NCI-H345 treated with DMSO at 0.1 percent for 48 hours (cell line): ENCODE results near the gene PRKRIP1.
"Not testable (repeated sequence)": the region's sequence is repeated elsewhere in the genome, so short reads cannot be mapped to it uniquely, and the experiment has no call there.

Source experiments
- DNase-seq: peaks from one replicate; lab custom pipeline; 2025; ENCODE audit not compliant: unreplicated experiment; lab: John Stamatoyannopoulos, UW

PRKRIP1 gene

GRCh38 chr7:102395873-102396709 lies at the start of gene PRKRIP1:
Gene PRKRIP1, plus strand, starts transcription at chr7:102396363. Its CDS starts 49 bp downstream, at chr7:102396412.
- peak; percentile 87 for DNase-seq

GRCh38 chr7:102346983-102347382 lies 49.2 kb upstream of the PRKRIP1 start:
- not testable (repeated sequence) for DNase-seq

GRCh38 chr7:102356344-102356743 lies 39.8 kb upstream of the PRKRIP1 start, which contains the start of gene SPDYE6:
Gene SPDYE6, minus strand, starts transcription at chr7:102356444. Its CDS starts 421 bp downstream, at chr7:102356023.
- DNase-seq: not testable (repeated sequence)

GRCh38 chr7:102363549-102364393 lies 32.4 kb upstream of the PRKRIP1 start:
- peak; percentile 92 for DNase-seq

- DNase-seq: not testable (repeated sequence)
These were observed 31.7 kb upstream of the PRKRIP1 start for GRCh38 chr7:102364394-102364886.

GRCh38 chr7:102365390-102365789 lies 30.8 kb upstream of the PRKRIP1 start:
- DNase-seq: not testable (repeated sequence)

- not testable (repeated sequence) for DNase-seq
These were observed 26.1 kb upstream of the PRKRIP1 start for GRCh38 chr7:102370038-102370437.

GRCh38 chr7:102372796-102373195 lies 23.4 kb upstream of the PRKRIP1 start:
- not testable (repeated sequence) for DNase-seq

GRCh38 chr7:102376964-102377466 lies 19.1 kb upstream of the PRKRIP1 start:
- no peak for DNase-seq

- DNase-seq: not testable (repeated sequence)
These were observed 15.3 kb upstream of the PRKRIP1 start for GRCh38 chr7:102380837-102381236.

- not testable (repeated sequence) for DNase-seq
These were observed 14.3 kb upstream of the PRKRIP1 start for GRCh38 chr7:102381696-102382425.

GRCh38 chr7:102387064-102387463 lies 9.1 kb upstream of the PRKRIP1 start:
- DNase-seq: no peak

- no peak for DNase-seq
These were observed 6.4 kb upstream of the PRKRIP1 start for GRCh38 chr7:102389810-102390209.

- peak; percentile 29 for DNase-seq
These were observed 5.3 kb upstream of the PRKRIP1 start for GRCh38 chr7:102390697-102391484.

- DNase-seq: no peak
These were observed 3.8 kb upstream of the PRKRIP1 start for GRCh38 chr7:102392330-102392729.

- no peak for DNase-seq
These were observed 2.7 kb upstream of the PRKRIP1 start for GRCh38 chr7:102393467-102393866.

- no peak for DNase-seq
These were observed 631 bp upstream of the PRKRIP1 start for GRCh38 chr7:102395592-102395872.

- DNase-seq: no peak
These were observed 502 bp downstream of the PRKRIP1 start for GRCh38 chr7:102396710-102397019.

GRCh38 chr7:102398543-102398942 lies 2.4 kb downstream of the PRKRIP1 start:
- DNase-seq: no peak

GRCh38 chr7:102400360-102400759 lies 4.2 kb downstream of the PRKRIP1 start:
- no peak for DNase-seq
